CD14-positive monocyte (primary cell): ENCODE measurements around the gene BRI3. TPM values are rescaled to one million over a fixed set of nuclear protein-coding genes. Genes with fewer than 3 reads are reported as not detected.

Experiments
- DNase-seq, 3 donors: peaks; one replicate each; pipeline ENCODE4 v3.0.0-alpha.2; 2011 to 2022
- H2AFZ ChIP-seq: 2 replicates; pipeline ENCODE4 v1.6.0; 2012; ENCODE audit warnings: mild to moderate bottlenecking, low read depth, low read length, inconsistent platforms; ENCODE audit not compliant: insufficient read depth, poor library complexity, severe bottlenecking
- H3K27ac ChIP-seq, 2 donors: 1 replicate in 1 of 2; 2 replicates in 1 of 2; pipeline ENCODE4 v1.5.1; 2012 to 2013; ENCODE audit warnings: low read length in 2 of 2, control low read depth in 1 of 2, inconsistent platforms in 1 of 2, low read depth in 1 of 2, mild to moderate bottlenecking in 1 of 2
- H3K27me3 ChIP-seq, 2 donors: one replicate each; pipeline versions ENCODE4 v1.6.0 to v1.6.1; 2011 to 2013; ENCODE audit warnings: low read length in 2 of 2; ENCODE audit not compliant: control insufficient read depth in 2 of 2, insufficient read depth in 2 of 2
- H3K36me3 ChIP-seq, 2 donors: replicated peaks in 1 of 2; 1 replicate in 1 of 2; 2 replicates in 1 of 2; pipeline versions ENCODE4 v1.5.1 to v1.6.1; 2012 to 2013; ENCODE audit warnings: low read length in 2 of 2, control low read depth in 1 of 2, inconsistent platforms in 1 of 2, mild to moderate bottlenecking in 1 of 2; ENCODE audit not compliant: insufficient read depth in 2 of 2, control insufficient read depth in 1 of 2
- H3K4me1 ChIP-seq, 2 donors: 1 replicate in 1 of 2; 2 replicates in 1 of 2; pipeline versions ENCODE4 v1.5.1 to v1.6.1; 2012 to 2013; ENCODE audit warnings: low read length in 2 of 2, control low read depth in 1 of 2, inconsistent platforms in 1 of 2, mild to moderate bottlenecking in 1 of 2, moderate library complexity in 1 of 2; ENCODE audit not compliant: insufficient read depth in 2 of 2, control insufficient read depth in 1 of 2
- H3K4me2 ChIP-seq: replicated peaks from 2 replicates; pipeline ENCODE3; 2012; ENCODE audit warnings: low read length, moderate library complexity, mild to moderate bottlenecking; ENCODE audit not compliant: poor library complexity, severe bottlenecking; ENCODE audit errors: extremely low read depth
- H3K4me3 ChIP-seq, 3 experiments: fragments of 200-600 bp in 1 of 3; sonication (generic) in 1 of 3; replicated peaks in 1 of 3; 1 replicate in 2 of 3; 2 replicates in 1 of 3; pipeline ENCODE4 v1.5.1; 2011 to 2013; ENCODE audit warnings: low read length in 3 of 3, mild to moderate bottlenecking in 3 of 3, control low read depth in 2 of 3, low read depth in 2 of 3, inconsistent platforms in 1 of 3, moderate library complexity in 1 of 3
- H3K79me2 ChIP-seq: 2 replicates; pipeline ENCODE4 v1.6.0; 2012; ENCODE audit warnings: mild to moderate bottlenecking, control low read depth, inconsistent platforms, low read length, moderate library complexity; ENCODE audit not compliant: insufficient read depth
- H3K9ac ChIP-seq: 2 replicates; pipeline ENCODE4 v1.6.0; 2017; ENCODE audit warnings: low read length, mild to moderate bottlenecking; ENCODE audit not compliant: insufficient read depth, poor library complexity, severe bottlenecking
- H3K9me3 ChIP-seq, 2 donors: replicated peaks in 1 of 2; 1 replicate in 1 of 2; 2 replicates in 1 of 2; pipeline versions ENCODE4 v1.5.1 to v1.6.1; 2012 to 2013; ENCODE audit warnings: low read length in 2 of 2, control low read depth in 1 of 2; ENCODE audit not compliant: control insufficient read depth in 1 of 2, insufficient read depth in 1 of 2
- H4K20me1 ChIP-seq: 2 replicates; pipeline ENCODE4 v1.6.0; 2012; ENCODE audit warnings: mild to moderate bottlenecking, low read length, control low read depth, moderate library complexity; ENCODE audit not compliant: insufficient read depth
- H3K27ac Mint-ChIP-seq, 7 donors: one replicate each; pipeline ENCODE4 v1.8.0; 2020; ENCODE audit warnings: mild to moderate bottlenecking in 7 of 7, mixed read lengths in 7 of 7, moderate library complexity in 6 of 7, inconsistent platforms in 2 of 7
- H3K27me3 Mint-ChIP-seq, 3 donors: one replicate each; pipeline ENCODE4 v1.8.0; 2021 to 2022; ENCODE audit warnings: low read depth in 3 of 3, mild to moderate bottlenecking in 3 of 3, mixed read lengths in 3 of 3, moderate library complexity in 3 of 3, inconsistent platforms in 1 of 3
- H3K36me3 Mint-ChIP-seq, 2 donors: one replicate each; pipeline ENCODE4 v1.8.0; 2020; ENCODE audit warnings: mixed read lengths in 2 of 2, inconsistent platforms in 1 of 2, mild to moderate bottlenecking in 1 of 2
- H3K4me1 Mint-ChIP-seq: one replicate; pipeline ENCODE4 v1.8.0; 2020; ENCODE audit warnings: mild to moderate bottlenecking, mixed read lengths
- H3K4me3 Mint-ChIP-seq, 2 donors: one replicate each; pipeline ENCODE4 v1.8.0; 2020; ENCODE audit warnings: mild to moderate bottlenecking in 2 of 2, mixed read lengths in 2 of 2, moderate library complexity in 1 of 2
- H3K9me3 Mint-ChIP-seq, 7 donors: one replicate each; pipeline ENCODE4 v1.8.0; 2020 to 2022; ENCODE audit warnings: mixed read lengths in 7 of 7, mild to moderate bottlenecking in 6 of 7, moderate library complexity in 6 of 7, inconsistent platforms in 2 of 7
- WGBS: methylation state at CpG from one replicate; pipeline ENCODE4 v1.1.5; 2013; ENCODE audit warnings: missing lambda C conversion rate; ENCODE audit not compliant: insufficient coverage; 5-methylcytosine and 5-hydroxymethylcytosine counted together
- intact Hi-C, 2 donors: fragments of 100-400 bp; cut with micrococcal nuclease; formaldehyde crosslinking; loops; one replicate each; pipeline versions ENCODE4 v1.15.0 to v1.15.1; 2023
- polyA plus RNA-seq, 3 donors: library from polyadenylated mRNA; depleted of rRNA in 1 of 3; unstranded in 2 of 3; stranded (reverse) in 1 of 3; fragments of 300-500 nt in 2 of 3; fragments of >200 nt in 1 of 3; fragmentation: Illumina TruSeq in 2 of 3; gene quantifications; 1 replicate in 2 of 3; 2 replicates in 1 of 3; pipeline ENCODE4 v1.2.3, GENCODE V29; 2012 to 2021
- TF ChIP-seq, protein P1 (sequence below): fragments of 200-600 bp; IDR thresholded peaks from one replicate; pipeline ENCODE4 v1.8.0; 2022; ENCODE audit warnings: antibody characterized with exemption, mild to moderate bottlenecking

BRI3 gene
- polyA plus RNA-seq, 3 donors: 120 to 273 (median 149) TPM

- Mint-ChIP-seq H3K4me1 (peaks cover 24% of the 10 kb centered on the region), H3K4me3 (no peak overlapping the region), H3K27ac (peak overlapping the region in 3 of 7 donors; percentile 47 to 51 (median 49)), H3K36me3 (peaks cover 65 to 80% of the 10 kb centered on the region in 2 donors), H3K27me3 (peaks cover 0 to 4% (median 2%) of the 10 kb centered on the region in 3 donors), H3K9me3 (peaks cover 0 to 4% (median 0%) of the 10 kb centered on the region in 7 donors)
- TF ChIP-seq, protein P1, sequence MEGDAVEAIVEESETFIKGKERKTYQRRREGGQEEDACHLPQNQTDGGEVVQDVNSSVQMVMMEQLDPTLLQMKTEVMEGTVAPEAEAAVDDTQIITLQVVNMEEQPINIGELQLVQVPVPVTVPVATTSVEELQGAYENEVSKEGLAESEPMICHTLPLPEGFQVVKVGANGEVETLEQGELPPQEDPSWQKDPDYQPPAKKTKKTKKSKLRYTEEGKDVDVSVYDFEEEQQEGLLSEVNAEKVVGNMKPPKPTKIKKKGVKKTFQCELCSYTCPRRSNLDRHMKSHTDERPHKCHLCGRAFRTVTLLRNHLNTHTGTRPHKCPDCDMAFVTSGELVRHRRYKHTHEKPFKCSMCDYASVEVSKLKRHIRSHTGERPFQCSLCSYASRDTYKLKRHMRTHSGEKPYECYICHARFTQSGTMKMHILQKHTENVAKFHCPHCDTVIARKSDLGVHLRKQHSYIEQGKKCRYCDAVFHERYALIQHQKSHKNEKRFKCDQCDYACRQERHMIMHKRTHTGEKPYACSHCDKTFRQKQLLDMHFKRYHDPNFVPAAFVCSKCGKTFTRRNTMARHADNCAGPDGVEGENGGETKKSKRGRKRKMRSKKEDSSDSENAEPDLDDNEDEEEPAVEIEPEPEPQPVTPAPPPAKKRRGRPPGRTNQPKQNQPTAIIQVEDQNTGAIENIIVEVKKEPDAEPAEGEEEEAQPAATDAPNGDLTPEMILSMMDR: no peak
- Histone ChIP-seq H3K36me3 (peaks cover 52 to 57% of the 10 kb centered on the region in 2 donors), H3K4me2 (no peak overlapping the region), H3K27me3 (no peaks in the 10 kb centered on the region), H3K4me3 (no peak overlapping the region), H3K4me1 (peaks cover 21 to 23% of the 10 kb centered on the region in 2 donors), H3K79me2 (peaks cover 4% of the 10 kb centered on the region), H3K9ac (no peak overlapping the region), H3K27ac (no peak overlapping the region), H3K9me3 (no peaks in the 10 kb centered on the region), H2AFZ (no peak overlapping the region), H4K20me1 (peaks cover 39% of the 10 kb centered on the region)
- WGBS: 100% methylated on average over 1 of the region's 4 CpGs
- intact Hi-C loops: no loop called here
- DNase-seq: no peak
Observed at GRCh38 chr7:98242934-98243333, 38.6 kb upstream of the BRI3 start.

DNA sequence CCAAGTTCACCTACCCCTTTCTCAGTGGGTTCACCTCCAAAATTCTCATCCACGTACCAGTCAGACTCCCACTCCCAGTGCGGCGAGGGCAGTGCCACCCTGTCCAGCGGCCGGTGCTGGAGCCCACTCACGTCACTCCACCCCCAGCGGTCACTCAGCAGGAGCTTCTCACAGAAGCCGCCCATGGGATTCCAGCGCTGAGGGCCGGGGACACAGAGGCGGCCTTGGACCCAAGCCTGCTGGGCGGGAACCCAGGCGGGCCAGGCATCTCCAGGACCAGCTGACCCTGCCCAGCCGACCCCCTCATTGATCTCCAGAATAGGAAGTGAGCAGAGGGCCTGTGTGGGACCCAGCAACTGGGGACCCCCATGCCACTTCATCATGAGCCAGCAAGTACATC lies 36.6 kb upstream of the BRI3 start:
- H3K4me1 ChIP-seq: peaks cover 41 to 42% of the 10 kb centered on the region in 2 donors
- H3K36me3 Mint-ChIP-seq: peaks cover 51 to 65% of the 10 kb centered on the region in 2 donors
- intact Hi-C loops: no loop called here
- H4K20me1 ChIP-seq: peaks cover 39% of the 10 kb centered on the region
- H3K27me3 Mint-ChIP-seq: peaks cover 0 to 4% (median 2%) of the 10 kb centered on the region in 3 donors
- peaks cover 0 to 4% (median 0%) of the 10 kb centered on the region in 7 donors for H3K9me3 Mint-ChIP-seq
- no peak overlapping the region for H3K9ac ChIP-seq
- H3K27me3 ChIP-seq: no peaks in the 10 kb centered on the region
- no peak overlapping the region for H3K27ac ChIP-seq
- H3K79me2 ChIP-seq: peaks cover 11% of the 10 kb centered on the region
- no peak for DNase-seq
- H3K36me3 ChIP-seq: peaks cover 35 to 38% of the 10 kb centered on the region in 2 donors
- H3K4me2 ChIP-seq: no peak overlapping the region
- 99% methylated on average over 13 of the region's 14 CpGs for WGBS
- H3K4me3 ChIP-seq: no peak overlapping the region
- H2AFZ ChIP-seq: no peak overlapping the region
- H3K9me3 ChIP-seq: no peaks in the 10 kb centered on the region
- TF ChIP-seq, protein P1: no peak
- H3K4me3 Mint-ChIP-seq: no peak overlapping the region
- H3K27ac Mint-ChIP-seq: no peak overlapping the region
- peaks cover 42% of the 10 kb centered on the region for H3K4me1 Mint-ChIP-seq
